NOMO-1 (cell line): ENCODE results near the gene TIA1.
A peak's percentile ranks its signal among the peaks of the same experiment; 100 is the strongest.
"Not testable (repeated sequence)": the region's sequence is repeated elsewhere in the genome, so short reads cannot be mapped to it uniquely, and the experiment has no call there.

ENCODE experiments used
- DNase-seq, 2 experiments: peaks; one replicate each; lab custom pipeline; 2025; ENCODE audit not compliant: unreplicated experiment in 2 of 2; lab: John Stamatoyannopoulos, UW

The TIA1 gene

GRCh38 chr2:70226781-70227180 is 21.6 kb downstream of the TIA1 start:
- DNase-seq = no peak

- DNase-seq = not testable (repeated sequence)
These were observed 25.1 kb downstream of the TIA1 start for GRCh38 chr2:70223305-70223704.

DNA sequence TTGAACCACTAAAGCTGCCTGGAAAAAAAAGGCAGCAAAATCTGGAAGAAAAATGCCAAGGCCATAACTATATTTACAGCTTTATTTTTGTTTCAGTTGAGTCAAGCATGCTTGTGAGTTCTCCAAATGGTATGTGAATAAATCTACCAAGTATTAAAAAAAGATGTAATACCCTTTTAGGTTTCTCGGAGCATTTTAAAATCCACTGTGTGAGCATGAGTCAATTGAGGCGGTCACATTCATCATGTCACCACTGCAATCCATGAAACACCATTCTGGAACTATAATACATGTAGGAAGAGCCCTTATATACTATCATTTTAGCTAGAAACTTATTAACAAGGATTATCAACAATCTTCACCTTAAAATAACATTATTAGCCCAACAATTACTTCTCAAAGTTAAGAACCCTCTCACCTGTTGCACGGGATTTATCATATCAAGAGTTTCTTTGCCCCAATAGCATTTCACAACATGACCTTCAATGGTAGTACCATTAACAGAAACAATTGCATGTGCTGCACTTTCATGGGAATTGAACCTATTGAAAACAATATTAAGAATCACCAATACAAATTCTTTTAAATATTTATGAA is 33.4 kb downstream of the TIA1 start:
- DNase-seq = no peak

DNA sequence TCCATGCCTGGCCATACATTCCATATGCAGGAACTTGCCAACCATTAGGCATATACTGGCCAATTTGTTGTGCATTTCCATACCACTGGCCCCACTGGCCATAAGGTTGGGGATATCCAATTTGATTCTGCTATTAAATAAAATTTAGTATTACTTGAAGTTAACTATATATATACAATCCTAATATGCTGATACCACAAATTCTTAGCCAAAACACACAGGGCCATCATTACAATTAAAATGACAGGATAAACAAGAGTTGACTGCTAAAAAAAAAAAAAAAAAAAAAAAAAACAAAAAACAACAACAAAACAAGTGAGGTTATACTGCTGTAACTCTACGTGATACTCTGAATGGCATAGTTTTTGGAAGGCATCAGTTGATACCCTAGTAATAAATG is 34.1 kb downstream of the TIA1 start:
- DNase-seq = no peak

DNA sequence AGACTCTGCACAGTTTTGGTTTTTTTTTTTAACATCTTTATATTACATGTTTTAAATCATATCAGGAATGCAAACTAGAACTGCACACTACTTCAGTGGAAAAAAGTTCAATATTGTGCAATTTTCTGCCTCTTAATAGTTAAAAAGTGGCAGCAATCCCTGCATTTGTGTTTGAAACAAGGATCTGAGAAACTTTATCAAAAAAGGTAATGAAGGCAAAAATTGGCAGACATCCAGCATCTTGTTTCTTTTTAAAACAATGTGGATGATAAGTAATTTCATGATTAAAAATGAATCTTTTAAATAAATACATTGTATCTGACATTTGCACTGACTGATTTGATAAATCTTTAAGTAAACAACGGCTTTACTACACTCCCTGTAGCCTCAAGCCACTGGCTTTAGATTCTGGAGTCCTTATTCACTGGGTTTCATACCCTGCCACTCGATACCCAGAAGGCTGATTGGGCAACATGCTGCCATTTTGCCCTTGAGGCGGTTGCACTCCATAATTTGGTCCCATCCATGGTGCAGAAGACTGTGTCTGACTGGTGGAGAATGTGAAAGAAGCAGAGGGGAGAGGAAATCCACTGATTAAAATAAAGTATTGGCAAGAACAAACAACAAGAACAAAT is 36.0 kb downstream of the TIA1 start:
- no peak for DNase-seq

- DNase-seq = no peak
These were observed 36.8 kb downstream of the TIA1 start for GRCh38 chr2:70211595-70211994.

DNA sequence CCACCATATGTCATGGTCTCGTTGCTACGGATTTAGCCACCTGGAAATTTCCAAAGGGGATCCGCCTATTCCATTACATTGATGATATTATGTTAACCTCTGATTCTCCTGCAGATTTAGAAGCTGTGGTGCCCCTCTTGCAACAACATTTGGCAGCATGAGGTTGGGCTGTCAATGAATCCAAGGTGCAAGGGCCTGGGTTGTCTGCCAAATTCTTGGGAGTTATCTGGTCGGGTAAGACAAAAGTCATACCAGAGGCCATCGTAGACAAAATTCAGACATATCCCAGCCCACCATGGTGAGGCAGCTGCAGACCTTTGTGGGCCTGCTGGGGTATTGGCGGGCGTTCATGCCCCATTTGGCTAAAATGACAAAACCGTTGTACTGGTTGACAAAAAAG is 44.0 kb downstream of the TIA1 start:
- DNase-seq = no peak

DNA sequence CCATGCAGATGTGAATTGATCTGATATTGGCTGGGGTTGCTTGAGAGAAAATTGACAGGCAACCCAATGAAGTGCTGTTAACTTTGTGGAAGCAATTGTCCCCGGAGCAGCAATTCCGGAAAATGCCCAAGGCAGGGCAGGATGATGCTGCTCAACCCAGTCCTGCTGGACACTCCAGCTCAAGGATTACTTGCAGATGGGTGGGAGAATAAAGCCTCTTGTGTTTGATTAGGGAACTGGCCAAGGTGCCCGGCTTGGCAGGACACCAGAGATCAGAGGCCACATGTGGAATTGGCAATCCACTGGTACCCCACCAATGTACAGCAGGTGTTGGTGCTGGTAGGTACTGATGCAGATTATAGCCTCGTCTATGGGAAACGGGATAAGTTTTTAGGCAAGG is 45.3 kb downstream of the TIA1 start:
- no peak for DNase-seq

DNA sequence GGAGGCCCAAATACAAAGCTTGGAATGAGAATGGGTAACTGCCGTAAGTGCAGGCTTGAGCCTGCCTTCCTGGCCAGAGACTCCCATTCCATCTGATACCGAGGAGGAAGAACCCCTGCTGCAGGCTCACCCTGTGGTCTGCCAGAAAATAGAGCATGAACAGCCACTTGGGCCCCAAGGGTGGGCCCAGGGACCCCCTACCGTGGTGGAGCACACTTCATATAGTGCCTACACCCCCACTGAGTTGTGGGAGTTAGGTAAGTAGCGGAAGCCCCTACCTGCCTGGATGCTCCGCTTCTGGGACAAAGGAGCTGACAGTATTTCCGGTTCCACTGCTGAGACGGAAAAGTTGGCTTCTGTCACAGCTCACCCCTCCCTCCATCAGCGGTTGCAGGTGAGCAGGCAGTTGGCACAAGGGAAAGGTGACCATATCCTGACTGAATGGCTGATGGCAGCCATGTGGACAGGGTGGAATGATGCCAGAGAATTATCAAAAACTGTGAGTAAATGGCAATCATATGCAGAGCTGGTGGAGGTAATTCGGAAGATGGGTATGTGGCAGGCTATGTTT is 46.1 kb downstream of the TIA1 start:
- no peak for DNase-seq

DNA sequence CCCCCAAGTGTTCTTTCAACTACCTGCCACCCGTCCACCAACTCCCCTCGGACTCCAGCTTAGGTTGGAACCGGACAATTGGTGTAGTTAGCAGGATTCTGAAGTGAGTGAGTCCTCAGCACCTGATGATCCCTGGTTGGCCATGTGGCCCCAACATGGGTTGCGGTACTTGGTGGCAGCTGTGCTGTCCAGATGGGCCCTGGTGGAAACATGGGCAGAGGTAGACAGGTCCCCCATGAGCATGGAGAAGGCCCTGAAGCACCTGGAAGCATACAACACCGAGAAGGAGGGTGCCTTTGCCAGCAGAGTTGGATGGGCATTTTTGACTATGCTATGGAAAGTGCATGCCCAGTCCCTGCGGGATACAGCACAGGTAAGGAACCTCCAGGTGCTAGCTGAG is 46.6 kb downstream of the TIA1 start:
- DNase-seq = no peak

DNA sequence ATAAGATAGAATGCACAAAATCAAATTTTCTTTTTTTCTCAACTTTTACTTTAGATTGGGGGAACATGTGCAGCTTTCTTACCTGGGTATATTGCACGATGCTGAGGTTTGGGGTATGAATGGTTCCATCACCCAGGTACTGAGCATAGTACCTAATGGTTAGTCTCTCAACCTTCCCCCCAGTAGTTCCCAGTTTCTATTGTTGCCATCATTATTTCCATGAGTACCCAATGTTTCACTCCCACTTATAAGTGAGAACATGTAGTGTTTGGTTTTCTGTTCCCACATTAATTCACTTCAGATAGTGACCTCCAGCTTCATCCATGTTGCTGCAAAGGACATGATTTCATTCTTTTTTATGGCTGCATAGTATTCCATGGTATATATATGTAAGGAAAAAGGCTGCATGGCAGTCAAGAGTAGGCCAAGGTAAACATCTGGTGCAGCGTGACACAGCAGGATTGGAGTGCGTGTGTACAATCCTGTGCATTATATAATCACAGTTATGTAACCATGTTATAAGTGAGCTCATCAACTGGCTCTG is 47.1 kb downstream of the TIA1 start:
- no peak for DNase-seq

GRCh38 chr2:70199320-70199864 is 49.0 kb downstream of the TIA1 start:
- DNase-seq = no peak

- no peak for DNase-seq
These were observed 55.9 kb downstream of the TIA1 start for GRCh38 chr2:70192516-70192915.

- DNase-seq = no peak
These were observed 57.1 kb downstream of the TIA1 start for GRCh38 chr2:70191244-70191735.

- DNase-seq = peak; percentile 97
These were observed 57.8 kb downstream of the TIA1 start, which contains the start of gene C2orf42 for GRCh38 chr2:70190418-70191243. TSS of gene C2orf42 (minus strand) at chr2:70191019. CDS start at chr2:70181985, 9,034 bp downstream.

GRCh38 chr2:70188460-70188859 is 60.0 kb downstream of the TIA1 start:
- no peak for DNase-seq

GRCh38 chr2:70187170-70187569 is 61.3 kb downstream of the TIA1 start:
- not testable (repeated sequence) for DNase-seq

DNA sequence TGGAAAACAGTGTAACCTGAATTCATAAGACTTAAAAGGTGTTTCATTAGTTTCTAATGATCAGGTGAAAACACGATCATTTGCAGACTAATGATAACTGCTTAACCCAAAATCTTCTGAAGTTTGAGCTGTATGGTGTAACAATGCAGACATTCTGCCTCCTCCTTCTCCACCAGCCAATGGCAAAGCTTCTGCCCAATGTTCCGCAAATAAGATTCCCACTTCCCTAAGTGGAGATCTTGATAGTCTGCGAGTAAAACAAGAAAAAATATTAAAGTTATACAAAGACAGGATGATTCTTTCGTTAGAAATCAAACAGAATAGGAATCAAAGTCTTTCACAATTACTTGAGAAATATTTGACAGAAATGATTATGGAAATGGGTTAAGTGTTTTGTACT is 65.7 kb downstream of the TIA1 start:
- no peak for DNase-seq

DNA sequence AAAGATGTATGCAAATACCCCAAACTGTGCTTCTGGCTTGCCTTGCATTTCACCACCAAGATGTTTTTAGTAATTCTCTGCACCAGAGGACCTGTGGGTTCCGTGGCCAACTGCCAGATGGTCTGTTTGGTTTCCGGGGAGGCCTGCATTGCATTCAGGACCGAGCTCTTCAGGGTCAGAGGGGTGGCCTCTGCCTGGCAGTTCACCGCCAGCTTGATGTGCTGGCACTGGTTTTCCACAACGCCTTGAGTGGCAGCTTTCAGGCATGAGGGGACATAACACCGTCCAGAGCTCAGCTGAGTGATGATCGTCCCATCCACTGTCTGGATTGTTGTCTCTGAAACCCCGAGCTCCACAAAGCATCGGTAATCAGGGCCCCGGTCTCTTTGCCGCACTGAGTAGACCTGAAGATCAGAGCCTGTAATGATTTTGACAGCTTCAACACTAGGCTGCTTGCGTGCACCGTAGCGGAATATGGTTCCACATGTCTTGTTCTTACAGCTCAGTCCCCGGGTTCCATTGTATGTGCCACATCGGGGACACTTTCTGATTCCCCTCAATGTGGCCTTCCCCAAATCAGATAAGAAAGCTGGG is 67.0 kb downstream of the TIA1 start:
- DNase-seq = no peak

- DNase-seq = no peak
These were observed 74.9 kb downstream of the TIA1 start for GRCh38 chr2:70173520-70173919.
